ENCODE data around the gene H1-8. TPM values are rescaled to one million over a fixed set of nuclear protein-coding genes. Genes with fewer than 3 reads are reported as not detected.

Gene H1-8
- total and polyA plus RNA-seq, 11 donors: not detected

GRCh38 chr3:129573493-129573892, 30.5 kb downstream of the H1-8 start:
- H3K9me3 ChIP-seq: no peaks in the 10 kb centered on the region
- no peaks in the 10 kb centered on the region for H3K27me3 ChIP-seq
- H3K4me1 ChIP-seq: peaks cover 0 to 29% (median 17%) of the 10 kb centered on the region in 12 donors
- no peak for TF ChIP-seq POLR2A (IDR thresholded peaks at IDR 0.05)
- no peak for TF ChIP-seq CTCF (IDR thresholded peaks at IDR 0.05)
- WGBS, 4 donors: 82 to 97% (median 92%) methylated on average over 3 to 14 of the region's 14 CpGs
- H3K27ac ChIP-seq: no peak overlapping the region
- DNase-seq: no peak
- peaks cover 0 to 99% (median 91%) of the 10 kb centered on the region in 9 donors for H3K36me3 ChIP-seq
- no peak overlapping the region for H3K4me3 ChIP-seq
- intact Hi-C loops (cut with DNase I): no loop called here
- ATAC-seq: no peak

- 93 to 98% (median 95%) methylated on average over 21 to 24 of the region's 24 CpGs for WGBS, 4 donors
These were observed 31.2 kb downstream of the H1-8 start for GRCh38 chr3:129574206-129574605.

GRCh38 chr3:129575233-129575996, 32.4 kb downstream of the H1-8 start:
- Histone ChIP-seq H3K4me1 (peaks cover 0 to 48% (median 20%) of the 10 kb centered on the region in 12 donors), H3K27me3 (no peaks in the 10 kb centered on the region), H3K4me3 (no peak overlapping the region), H3K9me3 (no peaks in the 10 kb centered on the region), H3K27ac (peak overlapping the region in 2 of 12 donors; percentile 67 to 91), H3K36me3 (peaks cover 0 to 99% (median 84%) of the 10 kb centered on the region in 9 donors)
- DNase-seq (peak in 1 of 5 donors; percentile 25), ATAC-seq (no peak)
- 86 to 91% (median 89%) methylated on average over 14 to 19 of the region's 19 CpGs for WGBS, 4 donors
- no peak for TF ChIP-seq CTCF (IDR thresholded peaks at IDR 0.05)
- no peak for TF ChIP-seq POLR2A (IDR thresholded peaks at IDR 0.05)
- intact Hi-C loops (cut with DNase I): no loop called here

More at GRCh38 chr3:129574206-129574605, 31.2 kb downstream of the H1-8 start:
- Histone ChIP-seq H3K9me3 (no peaks in the 10 kb centered on the region), H3K27ac (no peak overlapping the region), H3K36me3 (peaks cover 0 to 99% (median 89%) of the 10 kb centered on the region in 9 donors), H3K4me3 (no peak overlapping the region), H3K27me3 (no peaks in the 10 kb centered on the region), H3K4me1 (peaks cover 0 to 36% (median 20%) of the 10 kb centered on the region in 12 donors)
- TF ChIP-seq CTCF (IDR thresholded peaks at IDR 0.05): no peak
- ATAC-seq: no peak
- intact Hi-C loops (cut with DNase I): no loop called here
- DNase-seq: peak in 1 of 5 donors; percentile 23

- H3K36me3 ChIP-seq: peaks cover 0 to 99% (median 83%) of the 10 kb centered on the region in 9 donors
These were observed 33.0 kb downstream of the H1-8 start for GRCh38 chr3:129575997-129576384.

More at GRCh38 chr3:129575997-129576384, 33.0 kb downstream of the H1-8 start:
- H3K27me3 ChIP-seq: no peaks in the 10 kb centered on the region
- H3K4me1 ChIP-seq: peaks cover 0 to 49% (median 20%) of the 10 kb centered on the region in 12 donors
- TF ChIP-seq CTCF (IDR thresholded peaks at IDR 0.05) (no peak), POLR2A (IDR thresholded peaks at IDR 0.05) (no peak)
- 88 to 94% (median 91%) methylated on average over 10 of the region's 10 CpGs for WGBS, 4 donors
- H3K27ac ChIP-seq: peak overlapping the region in 4 of 12 donors; percentile 53 to 91 (median 66)
- intact Hi-C loops (cut with DNase I): no loop called here
- ATAC-seq (no peak), DNase-seq (no peak)
- no peaks in the 10 kb centered on the region for H3K9me3 ChIP-seq
- no peak overlapping the region for H3K4me3 ChIP-seq

Data from heart left ventricle (tissue), 16 donors.